Measurements from ENCODE around the gene TEX48. TPM values are rescaled to one million over a fixed set of nuclear protein-coding genes. Genes with fewer than 3 reads are reported as not detected.

The TEX48 gene, protein sequence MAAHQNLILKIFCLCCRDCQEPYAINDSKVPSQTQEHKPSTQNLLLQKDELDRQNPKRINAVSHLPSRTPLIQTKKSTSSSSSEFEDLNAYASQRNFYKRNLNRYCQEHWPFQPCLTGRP
- not detected in 2 replicates for total RNA-seq

DNA sequence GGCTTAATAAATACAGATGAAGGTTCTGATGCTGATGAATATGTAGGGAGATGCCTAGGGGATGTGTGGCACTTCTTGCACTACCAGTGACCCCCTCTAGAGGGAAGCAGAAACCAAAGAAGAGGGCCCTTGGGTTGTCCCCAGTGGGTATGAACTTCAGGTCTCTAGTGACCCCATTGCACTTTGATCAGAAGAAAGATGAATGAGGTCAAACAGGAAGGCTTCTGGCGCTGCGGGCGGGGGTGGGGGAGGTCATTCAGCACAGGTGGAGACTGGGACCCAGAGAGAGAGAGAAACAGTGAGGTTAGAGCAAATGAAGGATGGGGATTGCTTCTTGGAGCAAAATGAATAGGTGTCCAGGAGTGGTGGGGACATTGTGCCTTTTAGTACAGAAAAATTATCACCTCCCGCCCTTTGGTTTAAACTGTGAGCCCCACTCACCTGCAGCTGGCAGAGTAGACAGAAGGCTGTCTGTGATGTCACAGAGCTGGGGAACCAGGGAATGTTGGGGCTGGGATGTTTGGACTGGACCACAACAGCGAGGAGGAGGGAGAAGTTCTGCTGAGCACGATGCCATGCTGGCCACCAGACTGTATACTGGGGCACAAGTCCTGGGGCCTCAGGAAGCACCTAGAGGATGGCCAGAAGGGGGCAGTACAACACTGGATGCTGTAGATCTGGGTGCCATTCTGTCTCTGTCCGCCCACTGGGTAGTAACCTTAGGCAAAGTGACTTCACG is at the start of gene TEX48:
TEX48 (minus strand) TSS at position 599 of the 739 bp plus-strand sequence. CDS start 10,469 bp downstream, outside the sequence.

DNA sequence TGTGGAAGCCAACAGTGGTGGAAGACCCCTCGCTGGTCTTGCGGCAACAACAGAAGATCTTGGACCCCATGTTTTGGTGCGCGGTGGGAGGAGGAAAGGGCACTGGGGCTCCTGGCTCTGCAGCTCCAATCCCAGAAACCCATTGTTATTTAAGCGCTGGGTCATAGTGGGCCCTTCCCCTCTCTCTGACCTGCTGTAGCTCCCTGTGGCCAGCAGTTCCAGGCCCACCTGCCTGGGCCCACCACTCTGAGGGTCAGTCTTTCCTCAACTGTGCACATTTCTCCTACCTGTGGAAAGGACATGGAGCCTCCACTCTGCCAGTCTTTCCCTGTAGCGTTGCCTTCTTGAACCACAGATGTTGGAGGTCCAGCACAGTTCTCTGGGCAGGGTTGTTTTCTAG is 24.3 kb downstream of the TEX48 start, which contains the start of gene TEX53:
TEX53 (minus strand) TSS at position 101 of the 400 bp plus-strand sequence; CDS start at position 70, 31 bp downstream.

Other genes starting within 250 kb of the TEX48 start
- gene WHRN, start 176.7 kb downstream of the TEX48 start, total RNA-seq: 0.73 and 0.78 TPM in 2 replicates
- 46.7 and 74.2 TPM in 2 replicates for gene ATP6V1G1, start 94.4 kb downstream of the TEX48 start, total RNA-seq
- 2.6 and 4.7 TPM in 2 replicates for gene TMEM268, start 70.9 kb downstream of the TEX48 start, total RNA-seq
- not detected in 2 replicates for gene TEX53, start 24.4 kb downstream of the TEX48 start, total RNA-seq
- gene TNFSF15, start 123.8 kb upstream of the TEX48 start, total RNA-seq: under 0.01 and 0.20 TPM in 2 replicates
- not detected in 2 replicates for gene TNFSF8, start 248.4 kb upstream of the TEX48 start, total RNA-seq